Activated T-helper 9 cell treated with anti-CD3 and anti-CD28 coated beads, Interleukin-2, amount 50 U/mL, for 16 hours (primary cell): Measurements from ENCODE around the gene SBK1.
"Not testable (repeated sequence)": the region's sequence is repeated elsewhere in the genome, so short reads cannot be mapped to it uniquely, and the experiment has no call there.

Source experiments
- DNase-seq: peaks from one replicate; pipeline ENCODE4 v3.0.0-alpha.2; 2020; ENCODE audit warnings: low read depth

SBK1 gene

DNA sequence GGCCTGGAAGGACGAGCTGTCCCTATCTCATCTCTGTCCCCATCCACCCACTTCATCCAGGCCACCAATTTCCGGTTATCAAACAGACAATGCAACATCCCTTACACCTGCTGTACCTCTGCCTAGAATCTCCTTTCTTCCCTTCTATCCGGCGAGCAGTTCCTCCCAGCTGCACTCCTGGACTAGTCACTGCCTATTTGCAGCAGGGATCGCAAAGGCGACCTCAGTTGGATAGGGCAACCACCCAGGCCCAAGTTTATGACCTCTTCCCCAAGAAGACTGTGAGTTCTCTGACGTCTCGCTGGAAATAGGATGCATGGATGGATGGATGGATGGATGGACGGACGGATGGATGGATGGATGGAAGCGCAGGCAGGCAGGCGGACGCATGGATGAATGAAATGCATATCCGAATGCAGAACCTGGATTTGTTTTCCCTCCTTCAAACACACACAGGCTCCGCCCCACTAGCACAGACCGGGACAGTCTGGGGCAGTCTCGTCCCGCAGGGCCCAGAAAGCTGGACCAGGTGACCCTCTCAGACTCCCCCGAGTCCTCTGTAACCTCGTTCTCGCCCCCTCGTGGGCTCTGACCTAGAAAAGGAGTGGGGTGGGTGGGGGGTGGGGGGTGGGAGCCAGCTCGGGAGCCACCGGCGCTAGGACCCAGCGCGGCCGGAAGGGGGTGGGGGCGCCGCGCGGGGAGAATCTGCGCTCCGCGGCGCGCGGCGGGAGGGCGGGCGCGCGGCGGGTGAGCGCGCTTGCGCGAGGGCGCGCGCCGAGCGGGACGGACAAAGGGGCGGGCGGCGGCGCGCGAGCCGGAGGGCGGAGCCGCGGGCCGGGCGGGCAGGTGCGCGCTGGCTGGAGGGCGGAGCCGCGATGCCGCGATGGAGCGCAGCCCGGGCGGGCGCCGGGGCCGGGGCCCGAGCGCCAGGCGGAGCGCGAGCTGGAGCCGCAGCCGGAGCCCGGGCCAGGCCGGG, at the start of gene SBK1:
TSS of gene SBK1 (plus strand) at position 875 of the 976 bp plus-strand sequence. CDS start 24,867 bp downstream, outside the sequence.
- DNase-seq = peak; percentile 76

DNA sequence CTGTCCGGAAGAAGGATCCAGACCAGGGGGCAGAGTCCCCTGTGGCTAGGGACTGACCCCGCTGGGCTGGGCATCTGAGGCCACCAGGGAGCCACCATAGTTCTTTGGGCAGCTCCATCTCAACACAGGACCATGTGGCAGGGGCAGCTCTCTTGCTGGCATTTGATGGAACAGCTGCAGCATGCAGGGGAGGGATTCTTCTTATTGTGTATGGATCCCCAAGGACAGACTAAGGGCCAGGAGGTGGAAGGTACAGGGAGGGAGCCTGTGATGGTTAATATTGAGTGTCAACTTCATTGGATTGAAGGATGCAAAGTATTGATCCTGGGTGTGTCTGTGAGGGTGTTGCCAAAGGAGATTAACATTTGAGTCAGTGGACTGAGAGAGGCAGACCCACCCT, 42.8 kb upstream of the SBK1 start:
- DNase-seq = not testable (repeated sequence)

DNA sequence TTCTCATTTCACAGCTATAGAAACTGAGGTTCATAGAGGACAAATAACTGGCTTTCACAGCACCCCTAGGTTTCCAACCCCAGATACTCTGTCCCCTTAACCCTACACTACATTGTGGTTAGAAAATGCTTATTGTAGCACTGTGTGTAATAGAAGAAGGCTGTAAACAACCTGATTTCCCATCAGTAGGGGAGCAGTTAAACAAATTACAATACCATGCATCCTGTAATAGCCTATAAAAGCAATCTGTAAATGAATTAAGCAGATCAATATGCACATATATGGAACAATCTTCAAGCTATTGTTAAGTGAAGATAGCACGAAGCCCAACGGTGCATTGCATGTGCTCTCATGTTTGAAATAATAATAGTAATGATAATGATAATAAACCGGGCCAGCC, 41.3 kb upstream of the SBK1 start:
- DNase-seq = no peak

DNA sequence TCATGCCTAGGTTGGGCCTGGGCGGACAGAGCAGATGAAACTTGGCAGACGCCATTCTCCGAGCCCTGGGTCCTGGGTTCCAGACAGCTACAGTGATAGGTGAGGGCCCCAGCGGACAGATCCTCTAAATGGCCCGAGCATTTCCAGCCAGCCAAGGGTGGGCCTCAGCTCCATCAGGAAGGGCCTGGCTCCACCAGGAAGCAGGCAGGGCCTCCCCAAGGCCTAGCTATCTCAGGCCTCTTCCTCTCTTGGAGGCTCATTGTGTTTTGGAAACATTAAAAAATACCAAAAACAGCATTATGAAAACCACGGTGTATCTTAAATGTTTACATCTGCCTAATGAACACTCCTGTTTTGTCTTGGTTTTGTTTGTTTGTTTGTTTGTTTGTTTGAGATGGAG, 38.2 kb upstream of the SBK1 start:
- DNase-seq = no peak

DNA sequence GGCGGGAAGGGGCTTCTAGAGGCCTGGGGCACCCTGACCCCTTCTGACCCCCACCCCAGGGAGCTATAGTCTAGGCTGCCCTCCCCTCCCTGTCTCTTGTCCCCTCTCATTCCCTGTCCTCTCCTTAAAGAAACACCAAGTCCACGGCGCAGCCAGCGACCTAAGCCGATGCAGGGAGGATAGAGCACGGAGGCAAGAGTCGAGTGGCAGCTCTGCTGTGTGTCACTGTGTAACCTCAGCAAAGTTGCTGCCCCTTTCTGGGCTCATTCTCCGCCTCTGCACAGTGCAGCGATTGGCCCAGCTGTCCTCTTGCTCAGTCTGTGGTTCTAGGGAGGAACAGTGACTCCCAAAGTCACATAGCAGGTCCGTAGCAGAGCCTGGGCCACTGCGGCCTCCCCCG, 36.5 kb upstream of the SBK1 start:
- DNase-seq = no peak

DNA sequence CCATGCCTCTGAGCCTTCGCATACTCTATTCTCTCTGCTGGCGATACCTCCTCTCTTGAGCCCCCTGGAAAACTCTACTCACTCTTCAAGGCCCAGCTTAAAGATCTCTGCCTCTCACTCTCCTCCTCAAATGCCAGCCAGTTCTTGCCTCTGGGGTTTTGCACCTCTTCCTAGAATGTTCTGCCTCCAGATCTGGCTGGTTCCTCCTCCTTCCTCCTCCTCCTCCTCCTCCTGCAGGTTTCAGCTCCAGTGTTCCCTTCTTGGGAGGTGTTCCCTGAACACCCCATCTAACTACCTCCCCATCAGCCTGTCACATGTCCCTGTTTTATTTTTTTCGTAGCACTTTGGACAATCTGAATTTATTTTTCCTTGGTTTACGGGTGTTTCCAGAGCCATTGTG, 35.1 kb upstream of the SBK1 start:
- no peak for DNase-seq

DNA sequence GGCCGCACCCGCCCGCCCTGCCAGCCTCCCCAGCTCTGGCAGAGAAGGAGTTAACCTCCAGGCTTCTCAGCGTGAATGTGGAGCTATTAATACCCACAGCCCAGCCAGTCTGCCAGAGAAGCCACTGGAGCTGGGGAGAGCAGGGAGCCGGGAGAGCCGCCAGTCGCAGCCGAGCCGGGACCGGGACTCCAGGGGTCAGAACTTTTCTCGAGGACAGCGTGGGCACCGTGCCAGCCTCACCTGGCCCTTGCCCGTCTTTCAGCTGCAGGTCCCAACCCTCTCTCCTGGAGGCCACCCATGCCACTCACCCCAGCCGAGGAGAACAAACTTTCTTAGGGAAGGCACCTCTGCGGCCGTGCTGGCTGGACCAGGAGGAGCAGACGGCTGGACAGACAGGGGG, 33.8 kb upstream of the SBK1 start:
- no peak for DNase-seq

DNA sequence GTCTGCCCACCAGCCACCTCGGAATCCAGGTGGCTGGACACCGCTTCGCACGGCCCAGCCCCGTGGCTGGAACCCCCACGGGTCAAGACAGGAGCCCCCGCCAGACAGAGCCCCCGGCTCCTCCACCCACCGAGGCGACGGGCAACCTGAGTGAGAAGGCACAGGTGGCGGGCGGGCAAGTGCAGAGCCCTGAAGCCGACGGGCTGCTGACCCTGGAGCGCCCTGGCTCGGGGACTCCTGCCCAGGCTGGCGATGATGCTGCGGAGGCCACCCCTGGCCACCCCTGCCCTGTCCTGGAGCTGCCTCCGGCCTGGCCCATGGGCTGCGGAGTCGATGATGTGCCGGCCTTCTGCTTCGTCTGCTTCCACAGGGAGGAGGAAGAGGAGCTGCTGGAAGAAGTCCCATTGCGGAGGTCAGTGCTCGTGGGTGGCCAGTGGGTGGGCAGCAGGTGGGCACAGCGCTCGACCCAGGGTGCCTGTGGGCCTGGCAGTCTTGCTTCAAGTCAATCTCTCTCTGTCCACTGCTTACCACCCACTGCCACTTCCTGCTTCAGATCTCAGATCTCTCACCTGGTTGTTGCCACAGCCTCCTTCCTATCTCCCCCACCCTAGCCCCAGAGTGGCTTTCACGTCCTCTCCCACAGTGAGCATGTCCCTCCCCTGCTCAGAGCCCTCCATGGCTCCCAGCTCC, 33.1 kb upstream of the SBK1 start:
- no peak for DNase-seq

DNA sequence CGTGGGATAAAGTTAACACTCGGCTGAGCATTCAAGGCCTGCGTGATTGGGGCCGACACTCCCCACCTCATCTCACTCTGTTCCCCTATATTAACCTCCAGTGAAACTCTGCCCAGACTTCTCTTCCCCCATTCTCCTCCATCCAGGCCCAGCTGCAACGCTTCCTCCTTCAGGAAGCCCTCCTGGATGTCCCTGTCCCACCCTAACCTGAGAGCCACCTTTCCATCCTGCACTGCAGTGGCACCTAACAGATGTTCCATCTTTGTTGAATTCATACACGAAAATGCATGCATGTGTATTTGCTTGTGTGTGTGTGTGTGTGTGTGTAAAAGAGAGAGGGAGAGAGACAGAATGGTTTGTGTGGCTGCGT, 32.6 kb upstream of the SBK1 start:
- no peak for DNase-seq

DNA sequence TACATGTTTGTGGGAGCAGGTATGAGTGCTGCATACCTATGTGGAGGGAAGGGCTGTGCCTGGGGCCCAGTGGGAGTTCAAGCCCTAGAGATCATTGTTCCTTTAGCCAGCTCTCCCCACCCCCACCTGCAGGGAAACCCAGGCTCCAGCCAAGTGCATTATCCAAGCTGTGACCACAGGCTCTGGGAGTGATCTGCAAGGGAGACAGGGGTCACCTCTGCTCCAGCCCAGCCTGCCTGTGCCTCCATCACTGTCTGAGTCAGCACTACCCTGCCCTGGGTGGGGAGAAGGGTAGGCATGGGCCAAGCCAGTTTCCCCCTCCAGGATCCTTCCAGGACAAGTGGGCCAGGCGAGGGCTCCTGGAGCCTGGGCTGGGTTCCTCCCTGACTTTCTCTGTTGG, 32.1 kb upstream of the SBK1 start:
- no peak for DNase-seq

DNA sequence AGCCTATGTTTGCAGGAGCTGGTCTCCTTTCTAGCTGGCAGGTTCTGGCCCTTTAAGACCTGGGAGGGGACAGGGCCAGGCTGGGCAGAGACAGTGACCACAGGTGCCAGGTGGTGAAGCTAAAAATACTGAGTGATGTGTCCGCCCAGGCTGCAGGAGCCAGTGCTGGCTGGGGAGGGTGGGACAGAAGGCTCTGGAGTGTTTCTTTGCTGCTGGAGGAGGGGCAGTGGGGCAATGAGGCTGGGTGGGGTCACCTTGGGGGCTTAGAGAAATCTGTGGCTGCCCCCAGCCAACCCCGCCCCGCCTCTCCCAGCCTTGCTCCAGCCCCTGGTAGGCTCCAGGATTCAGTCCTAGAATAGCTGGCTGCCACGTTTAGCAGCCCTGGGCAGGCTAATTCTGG, 30.4 kb upstream of the SBK1 start:
- DNase-seq = no peak

DNA sequence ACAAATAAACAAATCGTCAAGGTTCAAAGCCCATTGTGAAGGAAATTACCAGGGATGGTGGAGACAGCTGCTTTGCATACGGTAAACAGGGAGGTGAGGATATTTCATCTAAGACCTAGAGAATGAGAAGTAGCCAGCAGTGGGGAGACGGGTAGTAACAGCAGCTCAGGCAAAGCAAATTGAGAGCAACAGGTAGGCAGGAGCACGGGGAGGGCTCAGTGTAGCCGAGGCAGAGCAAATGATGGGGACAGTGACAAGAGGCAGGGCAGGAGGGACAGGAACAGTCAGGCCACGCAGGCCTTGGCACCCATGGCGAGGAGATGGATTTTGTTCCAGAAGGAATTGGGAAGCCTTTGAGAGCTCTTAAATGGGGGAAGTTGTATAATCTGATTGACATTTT, 29.0 kb upstream of the SBK1 start:
- no peak for DNase-seq

DNA sequence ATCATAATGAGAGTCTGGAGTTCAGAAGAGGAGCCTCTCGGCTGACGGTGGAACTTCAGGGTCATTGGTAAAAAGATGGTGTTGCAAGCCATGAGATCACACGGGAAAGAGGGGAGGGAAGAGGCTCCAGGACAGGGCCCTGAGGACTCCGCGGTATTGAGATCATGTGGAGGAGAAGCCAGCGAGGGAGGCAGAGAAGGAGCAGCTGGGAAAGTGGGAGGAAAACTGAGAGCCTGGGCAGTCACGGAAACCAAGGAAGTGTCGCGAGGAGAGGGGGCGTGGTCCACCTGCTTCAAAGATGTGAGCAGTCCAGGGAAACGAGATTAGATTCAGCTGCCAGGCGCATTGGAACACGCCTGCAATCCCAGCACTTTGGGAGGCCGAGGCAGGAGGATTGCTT, 27.7 kb upstream of the SBK1 start:
- DNase-seq = no peak

DNA sequence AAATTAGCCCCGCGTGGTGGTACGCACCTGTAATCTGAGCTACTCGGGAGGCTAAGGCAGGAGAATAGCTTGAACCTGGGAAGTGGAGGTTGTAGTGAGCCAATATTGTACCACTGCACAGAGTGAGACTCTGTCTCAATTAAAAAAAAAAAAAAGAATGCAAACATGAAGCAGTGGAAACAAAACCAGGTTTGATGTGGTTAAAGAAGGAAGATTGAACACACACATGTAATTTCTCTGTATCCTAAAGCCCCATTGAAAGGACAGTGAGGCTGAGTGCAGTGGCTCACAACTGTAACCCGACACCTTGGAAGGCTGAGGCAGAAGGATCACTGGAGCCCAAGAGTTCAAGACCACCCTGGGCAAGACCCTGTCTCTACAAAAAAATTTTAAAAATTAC, 26.5 kb upstream of the SBK1 start:
- no peak for DNase-seq

DNA sequence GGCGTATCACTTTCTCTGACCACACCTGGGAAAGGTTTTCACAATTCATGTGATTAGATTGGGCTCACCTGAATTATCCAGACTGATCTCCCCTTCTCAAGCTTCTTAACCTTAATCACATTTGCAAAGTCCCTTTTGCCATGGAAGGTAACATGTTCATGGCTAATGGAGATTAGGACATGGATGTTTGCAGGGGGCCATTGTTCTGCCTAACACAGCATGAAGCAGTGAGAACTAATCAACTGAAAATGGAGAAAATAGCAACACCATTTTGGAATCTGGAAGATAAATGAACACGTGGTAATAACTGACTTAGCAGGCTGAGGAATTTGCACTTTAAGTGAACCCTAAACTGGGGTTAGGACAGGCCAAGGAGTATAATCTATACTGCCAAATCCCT, 25.0 kb upstream of the SBK1 start:
- no peak for DNase-seq

DNA sequence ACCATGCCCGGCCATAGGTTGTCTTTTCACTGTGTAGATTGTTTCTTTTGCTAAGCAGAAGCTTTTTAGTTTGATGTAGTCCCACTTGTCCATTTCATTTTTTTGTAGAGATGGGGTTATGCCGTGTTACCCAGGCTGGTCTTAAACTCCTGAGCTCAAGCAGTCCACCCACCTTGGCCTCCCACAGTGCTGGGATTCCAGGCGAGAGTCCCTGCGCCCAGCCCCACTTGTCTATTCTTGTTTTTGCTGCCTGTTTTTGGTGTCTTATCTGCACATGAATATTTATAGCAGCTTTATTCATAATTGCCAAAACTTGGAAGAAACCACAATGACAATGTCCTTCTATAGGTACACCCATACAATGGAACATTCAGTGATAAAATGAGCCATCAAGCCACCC, 18.8 kb upstream of the SBK1 start:
- DNase-seq = no peak

DNA sequence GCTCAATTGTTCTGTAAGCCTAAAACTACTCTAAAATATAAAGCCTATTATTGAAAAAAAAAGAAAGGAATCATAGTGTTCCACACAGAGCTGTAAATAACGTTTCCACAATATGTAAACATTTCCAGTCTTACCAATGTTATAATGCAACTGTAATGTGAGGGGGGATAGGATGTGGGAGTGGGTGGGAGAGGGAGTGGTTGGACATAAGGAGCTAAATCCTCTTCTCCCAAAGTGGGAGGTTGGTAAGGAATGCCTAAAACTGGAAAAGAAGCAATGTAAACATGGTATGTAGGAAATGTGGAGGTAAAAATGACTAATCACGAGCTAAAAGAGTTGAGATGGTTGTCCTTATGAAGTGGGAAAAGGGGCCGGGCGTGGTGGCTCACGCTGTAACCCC, 17.6 kb upstream of the SBK1 start:
- no peak for DNase-seq

DNA sequence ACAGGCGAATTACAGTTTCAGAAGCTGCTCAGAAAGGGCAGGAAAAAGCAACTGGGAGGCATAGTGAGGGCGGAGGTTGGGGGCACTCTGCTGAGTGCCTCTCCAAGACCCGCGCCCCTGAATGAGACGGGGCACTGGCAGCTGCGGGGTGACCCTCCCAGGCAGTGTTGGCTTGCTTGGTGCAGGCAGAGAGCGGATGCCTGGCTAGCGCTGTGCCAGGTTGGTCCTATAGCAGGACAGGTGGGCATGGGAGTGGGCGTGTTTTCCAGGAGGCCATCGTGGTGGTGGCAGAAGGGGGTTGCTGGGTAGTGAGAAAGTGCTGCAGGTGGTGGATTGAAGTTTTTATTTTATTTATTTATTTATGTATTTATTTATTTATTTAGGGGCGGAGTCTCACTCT, 16.0 kb upstream of the SBK1 start:
- no peak for DNase-seq

DNA sequence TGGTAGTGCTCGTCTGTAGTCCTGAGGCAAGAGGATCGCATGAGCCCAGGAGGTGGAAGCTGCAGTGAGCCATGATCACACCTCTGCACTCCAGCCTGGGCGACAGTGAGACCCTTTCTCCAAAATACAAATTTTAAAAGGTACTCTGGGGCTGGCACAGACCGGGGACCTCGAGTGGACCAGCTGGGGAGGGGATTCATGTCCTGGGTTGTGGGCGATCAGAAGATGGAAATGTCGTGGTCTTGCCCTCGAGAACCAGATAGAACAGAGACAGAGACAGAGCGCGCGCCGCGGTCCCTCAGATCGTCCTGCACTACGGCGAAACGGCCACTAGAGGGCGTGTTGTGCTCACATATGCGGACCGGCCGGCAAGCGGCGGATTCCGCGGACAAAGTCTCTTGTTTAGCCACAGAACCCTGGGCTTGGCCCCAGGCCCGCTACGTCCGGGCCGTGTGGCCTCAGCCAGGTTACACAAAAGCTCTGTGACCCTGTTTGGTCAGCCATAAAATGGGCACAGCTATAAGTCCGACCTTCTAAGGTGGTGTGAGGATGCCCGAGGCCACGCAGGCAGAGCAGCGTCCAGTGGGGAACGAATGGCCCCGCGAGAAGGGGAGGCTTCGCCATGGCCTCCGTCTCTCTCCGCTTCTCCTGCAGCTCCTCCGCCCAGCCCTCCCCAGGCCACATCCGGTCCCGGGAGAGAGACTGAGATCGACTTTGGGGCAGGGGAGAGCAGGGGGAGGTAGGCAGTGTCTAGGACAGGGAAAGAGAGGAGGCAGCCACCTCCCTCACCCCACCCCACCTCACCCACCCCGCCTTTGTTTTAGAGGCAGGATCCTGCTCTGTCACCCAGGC, 14.6 kb upstream of the SBK1 start:
- DNase-seq = peak; percentile 72

DNA sequence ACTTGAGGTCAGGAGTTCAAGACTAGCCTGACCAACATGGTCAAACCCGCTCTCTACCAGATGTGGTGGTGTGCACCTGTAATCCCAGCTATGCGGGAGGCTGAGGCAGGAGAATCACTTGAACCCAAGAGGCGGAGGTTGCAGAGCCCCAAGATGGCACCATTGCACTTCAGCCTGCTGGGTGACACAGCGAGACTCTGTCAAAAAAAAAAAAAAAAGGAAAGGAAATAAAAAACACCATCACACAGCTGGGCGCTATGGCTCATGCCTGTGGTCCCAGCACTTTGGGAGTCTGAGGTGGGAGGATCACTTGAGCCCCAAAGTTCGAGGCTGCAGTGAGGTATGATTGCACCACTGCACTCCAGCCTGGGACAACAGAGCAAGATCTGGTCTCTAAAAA, 13.3 kb upstream of the SBK1 start:
- no peak for DNase-seq

DNA sequence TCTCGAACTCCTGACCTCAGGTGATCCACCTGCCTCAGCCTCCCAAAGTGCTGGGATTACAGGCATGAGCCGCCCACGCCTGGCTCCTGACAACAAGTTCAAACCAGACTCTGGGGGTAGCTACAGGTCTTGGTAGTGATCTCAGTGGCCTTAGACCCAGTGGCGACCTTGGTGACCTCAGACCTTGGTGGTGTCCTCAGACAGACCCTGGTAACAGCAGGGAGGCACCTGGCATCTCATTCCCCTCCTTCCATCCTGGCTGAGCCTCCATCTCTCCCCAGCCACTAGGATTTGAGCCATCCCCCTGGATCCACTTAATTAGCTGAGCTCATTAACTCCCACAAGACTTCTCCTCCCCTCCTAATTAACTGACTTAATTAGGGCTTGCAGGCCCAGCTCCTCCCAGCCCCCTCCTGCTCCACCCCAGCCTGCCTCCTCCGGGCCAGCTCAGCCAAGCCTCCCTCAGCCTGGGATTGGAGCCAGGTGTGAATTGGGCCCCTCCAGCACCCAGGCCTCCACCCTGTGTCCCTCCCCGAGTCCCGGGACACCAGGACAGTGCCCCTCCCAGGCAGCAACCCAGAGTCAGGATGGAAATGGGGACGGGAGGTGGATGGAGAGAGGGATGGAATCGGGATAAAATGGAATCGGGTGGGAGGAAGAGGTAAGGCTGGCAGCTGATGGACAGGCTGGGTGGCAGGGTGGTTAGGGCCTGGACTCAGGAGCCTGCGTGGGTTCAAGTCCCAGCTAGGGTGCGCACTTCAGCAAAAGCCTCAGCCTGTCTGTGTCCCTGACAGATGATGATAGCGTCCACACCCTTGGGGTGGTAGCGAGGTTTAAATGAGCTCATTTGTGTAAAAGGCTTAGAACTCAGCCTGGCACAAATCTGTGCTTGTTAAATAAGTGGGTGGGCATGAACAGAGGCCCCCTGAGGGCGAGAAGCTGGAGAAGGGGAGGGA, 11.2 kb upstream of the SBK1 start:
- no peak for DNase-seq
